Measurements from ENCODE around the gene BLID.

The BLID gene

DNA sequence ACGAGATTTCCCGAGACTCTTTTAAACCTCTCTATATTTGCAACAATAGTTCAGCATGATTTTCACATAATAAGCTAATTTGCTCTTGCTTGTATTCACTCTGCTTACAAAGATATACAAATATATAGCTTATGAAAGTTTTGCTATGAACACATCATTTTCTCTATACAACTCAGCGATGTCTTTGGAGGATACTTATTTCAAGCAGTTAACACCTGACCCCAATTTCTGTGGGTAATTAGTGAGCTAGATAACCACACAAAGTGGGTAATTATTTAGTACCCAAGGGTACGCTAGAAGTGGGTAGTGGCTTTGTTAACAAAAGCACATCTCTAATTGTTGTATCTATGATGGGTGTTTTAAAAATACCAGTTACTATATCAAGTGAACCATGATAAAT is 12.3 kb downstream of the BLID start:
- no peak for DNase-seq

DNA sequence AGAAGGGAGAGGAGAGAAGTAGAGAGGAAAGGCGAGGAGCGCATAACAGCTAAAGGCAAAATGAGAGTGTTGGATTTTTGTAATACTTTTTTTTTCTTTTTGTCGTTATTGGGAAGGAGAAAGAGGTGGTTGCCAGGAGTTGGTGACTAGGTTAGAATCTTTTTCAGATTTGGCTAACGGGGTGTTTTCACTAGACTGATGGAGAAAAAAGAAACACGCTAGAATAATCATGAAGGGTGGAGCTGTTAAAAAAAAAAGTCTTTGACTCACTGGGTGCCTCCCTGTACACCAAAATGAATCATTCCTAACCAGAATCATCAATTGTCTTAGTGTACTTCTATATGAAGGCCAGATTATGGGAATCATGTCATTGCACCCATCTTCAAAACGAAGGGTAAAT is 12.7 kb downstream of the BLID start:
- no peak for DNase-seq

DNA sequence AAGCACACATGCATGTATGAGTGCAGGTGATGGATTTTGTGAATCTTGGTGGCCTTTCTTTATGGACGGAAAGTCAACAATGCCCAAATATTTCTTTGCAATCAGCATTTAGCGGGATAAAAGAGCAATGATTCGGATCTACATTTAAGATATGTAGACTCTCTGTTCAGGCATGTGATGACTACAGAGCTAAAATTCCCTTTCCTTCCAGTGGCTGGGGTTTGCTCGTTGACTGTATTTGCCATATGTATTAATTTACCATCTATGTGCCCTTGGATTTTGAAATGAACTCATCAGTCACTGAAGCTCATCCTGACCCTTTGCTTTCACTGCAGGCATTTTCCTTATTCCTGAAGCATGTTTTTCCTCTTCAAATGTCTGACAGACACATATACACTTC is 13.6 kb downstream of the BLID start:
- DNase-seq = no peak

DNA sequence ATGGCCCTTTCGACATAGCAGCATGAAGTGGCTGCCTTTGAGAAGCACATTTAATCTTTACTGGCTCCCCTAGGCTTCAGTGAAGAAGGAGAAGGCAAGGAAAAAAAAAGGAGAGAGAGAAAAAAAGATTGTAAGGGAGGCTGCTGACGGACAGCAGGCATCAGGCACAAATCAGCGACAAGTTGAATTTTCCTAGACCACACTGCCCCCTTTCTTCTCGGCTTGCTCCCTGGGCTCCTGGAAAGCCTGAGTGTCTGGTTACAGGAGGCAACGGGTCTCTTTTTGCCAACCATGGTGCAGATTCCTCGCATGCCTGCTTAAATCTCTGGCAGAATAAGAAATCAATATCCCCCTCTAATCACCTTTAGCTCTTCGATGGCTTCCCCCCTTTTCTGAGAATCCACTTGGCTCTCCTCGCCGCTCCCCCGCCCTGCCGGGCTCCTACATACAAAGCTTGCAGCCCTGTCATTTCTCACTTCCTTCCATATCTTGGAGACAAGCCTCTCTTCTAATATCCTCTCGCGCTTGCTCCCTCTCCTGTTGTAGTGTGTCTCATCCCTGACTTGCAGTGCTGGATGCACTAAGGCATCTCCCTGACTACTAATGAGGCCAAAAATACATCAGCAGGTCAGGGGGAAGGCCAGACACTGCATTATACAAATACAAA is 14.3 kb downstream of the BLID start:
- no peak for DNase-seq

DNA sequence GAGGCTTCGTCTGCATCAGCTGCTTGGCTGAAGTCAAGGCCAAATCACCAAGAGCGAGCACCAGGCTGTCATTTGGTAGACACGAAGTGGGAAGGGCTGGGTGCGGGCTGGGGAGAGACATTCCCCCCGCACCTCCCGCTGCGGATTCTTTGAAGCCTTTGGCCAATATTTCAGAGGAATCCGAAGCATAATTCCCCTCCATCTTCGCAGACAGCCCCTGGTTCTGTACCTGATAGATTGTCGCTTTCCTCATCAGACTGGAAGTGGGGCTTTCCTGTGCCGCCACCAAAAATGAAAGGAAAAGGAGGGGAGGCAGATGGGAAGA is 15.3 kb downstream of the BLID start:
- DNase-seq = no peak

DNA sequence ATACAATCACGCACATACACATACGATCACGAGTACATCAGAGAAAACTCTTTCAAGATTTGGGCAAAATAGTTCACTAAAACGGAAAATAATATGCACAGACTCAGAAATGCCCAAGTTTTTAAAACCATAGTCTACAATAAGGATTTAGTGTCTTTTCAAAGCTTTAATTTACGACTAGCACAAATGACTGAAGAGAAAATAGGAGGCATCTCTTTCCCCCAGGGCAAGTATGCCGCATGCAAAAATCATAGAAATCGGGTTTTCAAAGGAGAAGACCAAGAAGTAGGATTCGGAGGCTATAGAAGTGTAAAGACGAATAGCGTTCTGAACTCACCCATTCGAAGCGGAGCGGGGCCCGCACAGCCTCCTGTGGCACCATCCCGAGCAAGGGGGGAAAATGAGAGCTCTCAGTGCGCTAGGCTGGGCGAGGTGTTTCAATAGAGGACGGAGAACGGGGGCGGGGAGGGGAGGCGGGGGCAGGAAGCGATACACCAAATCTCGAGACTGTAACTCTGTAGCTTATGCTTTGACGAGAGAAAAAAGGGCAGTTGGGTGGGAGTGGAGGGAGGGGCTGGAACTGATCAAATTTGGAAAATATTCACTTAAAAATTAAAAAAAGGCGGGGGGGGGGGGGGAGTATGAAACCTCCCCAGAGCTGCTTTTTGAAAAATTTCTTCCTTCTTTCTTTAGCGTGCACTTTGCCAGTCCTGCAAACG is 15.8 kb downstream of the BLID start:
- DNase-seq = no peak

DNA sequence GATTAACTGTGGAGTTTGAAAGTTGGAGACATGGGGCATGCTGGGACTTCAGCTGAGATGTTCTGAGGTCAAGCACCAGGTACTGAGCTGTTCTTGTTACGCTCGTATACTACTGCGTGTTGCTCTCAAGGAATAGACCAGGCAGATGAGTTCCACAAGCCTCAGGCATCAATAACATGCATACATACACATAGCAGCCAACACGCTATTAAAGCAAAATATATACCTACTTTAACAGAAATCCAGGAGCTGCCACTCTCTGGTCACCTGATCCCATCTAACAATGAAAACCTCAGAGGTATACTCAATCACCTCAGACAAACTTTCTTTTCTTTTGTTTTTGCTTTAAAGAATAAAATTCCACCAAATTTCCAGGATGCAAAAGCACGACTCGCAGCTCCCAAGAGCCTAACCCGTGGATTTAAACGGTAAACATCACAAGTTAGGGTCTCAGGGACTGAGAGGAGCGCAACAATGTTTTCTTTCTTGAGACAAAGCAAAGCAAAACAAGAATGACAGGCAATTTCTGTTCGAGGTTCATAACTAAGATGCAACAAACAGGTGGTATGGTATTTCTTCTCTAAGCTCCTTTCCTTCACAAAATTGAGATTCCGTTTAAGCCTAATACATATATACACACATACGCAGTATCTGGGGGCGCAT is 16.5 kb downstream of the BLID start:
- no peak for DNase-seq

DNA sequence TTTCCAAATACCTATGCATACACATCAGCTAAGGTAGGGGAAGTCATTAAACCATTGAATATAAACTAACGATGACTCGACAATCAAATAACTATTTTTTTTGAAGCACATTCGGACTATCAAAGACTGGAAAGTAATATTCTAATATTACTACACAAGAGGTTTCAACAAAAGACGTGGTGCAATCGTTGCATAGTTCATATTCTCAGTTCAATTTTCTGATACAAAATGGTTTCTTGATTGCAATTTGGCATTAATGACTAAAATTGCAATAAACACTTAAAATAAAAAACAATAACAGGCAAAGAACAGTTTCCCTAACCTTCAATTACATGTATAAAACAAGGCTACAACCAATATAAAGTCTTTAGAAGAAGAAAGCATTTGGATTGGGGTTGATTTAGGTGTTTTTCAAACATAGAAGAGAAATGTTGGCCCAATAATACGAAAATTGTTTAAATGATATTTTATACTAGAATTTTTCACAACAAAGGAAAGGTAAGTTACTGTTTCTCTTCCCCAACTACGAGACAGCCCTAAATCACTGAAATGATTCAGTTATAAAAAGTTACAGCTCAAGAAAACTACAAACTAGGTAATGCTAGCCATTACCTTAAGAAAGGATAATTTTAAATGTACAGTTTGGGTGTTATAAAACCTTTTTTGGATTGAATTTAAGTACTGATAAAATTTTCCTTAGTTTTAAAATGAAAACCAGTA is 17.6 kb downstream of the BLID start:
- DNase-seq = no peak

DNA sequence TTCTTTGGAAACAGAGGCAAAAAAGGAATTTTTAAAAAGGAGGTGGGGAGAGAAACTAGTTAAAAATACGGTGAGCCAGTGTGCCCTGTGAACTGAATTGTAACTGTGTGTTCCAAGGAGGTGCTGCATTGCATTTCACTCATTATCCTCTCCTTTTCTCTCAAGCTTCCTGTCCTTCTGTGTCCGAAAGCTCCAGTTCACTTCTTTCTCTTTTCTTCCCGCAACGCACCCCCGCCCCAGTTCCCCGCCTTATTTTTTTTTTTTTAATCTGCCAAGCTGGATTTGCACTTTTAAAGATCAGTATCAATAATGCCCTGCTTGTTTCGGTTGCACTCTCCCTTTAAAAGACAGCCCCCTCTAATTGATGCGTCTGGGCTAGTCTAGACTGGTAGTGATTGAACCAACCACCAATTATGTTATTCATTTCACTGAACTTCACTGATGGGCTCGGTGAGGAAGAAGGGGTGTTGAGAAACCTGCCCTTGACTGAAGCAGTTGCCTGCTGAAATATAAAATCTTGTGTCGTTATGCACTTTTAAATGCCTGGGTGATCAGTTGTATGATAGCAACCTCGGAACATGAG is 18.5 kb downstream of the BLID start:
- DNase-seq = no peak

DNA sequence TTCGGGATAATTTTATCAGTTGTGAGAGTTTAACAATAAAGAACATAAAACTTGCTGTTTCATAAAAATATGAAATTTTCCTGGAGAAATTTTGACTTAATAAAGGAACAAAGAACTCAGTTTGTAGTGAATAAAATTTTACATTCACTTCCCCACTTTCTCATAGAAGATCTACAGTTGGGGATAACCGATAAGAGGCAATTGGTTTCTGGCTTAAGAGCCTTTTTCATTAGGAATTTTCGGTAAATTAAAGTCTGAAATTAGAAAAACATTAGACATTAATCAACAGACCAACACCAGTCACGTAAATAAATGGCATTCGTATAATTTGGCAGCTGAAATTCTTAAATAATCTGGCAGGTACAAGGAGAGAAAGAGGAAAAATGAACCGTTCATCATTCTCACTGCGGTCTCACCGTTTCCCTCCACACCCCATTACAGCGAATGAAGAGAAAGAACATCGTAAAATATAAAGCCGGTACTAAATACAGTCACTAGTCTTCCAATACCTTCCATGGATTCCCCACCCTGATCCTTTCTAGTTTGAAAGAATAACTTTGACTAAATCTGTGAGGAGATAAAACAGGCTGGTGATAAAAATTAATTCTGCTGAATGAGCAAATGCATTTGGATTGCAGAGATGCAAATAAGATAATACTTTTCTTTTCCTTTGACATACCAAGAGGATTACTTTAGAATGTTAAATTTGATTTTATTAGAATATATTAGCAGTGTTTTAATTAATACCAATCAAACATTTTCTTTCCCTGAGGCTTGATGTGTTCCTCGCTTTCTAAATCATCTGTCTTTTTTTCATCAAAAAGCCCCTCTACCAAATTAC is 19.5 kb downstream of the BLID start:
- DNase-seq = no peak

DNA sequence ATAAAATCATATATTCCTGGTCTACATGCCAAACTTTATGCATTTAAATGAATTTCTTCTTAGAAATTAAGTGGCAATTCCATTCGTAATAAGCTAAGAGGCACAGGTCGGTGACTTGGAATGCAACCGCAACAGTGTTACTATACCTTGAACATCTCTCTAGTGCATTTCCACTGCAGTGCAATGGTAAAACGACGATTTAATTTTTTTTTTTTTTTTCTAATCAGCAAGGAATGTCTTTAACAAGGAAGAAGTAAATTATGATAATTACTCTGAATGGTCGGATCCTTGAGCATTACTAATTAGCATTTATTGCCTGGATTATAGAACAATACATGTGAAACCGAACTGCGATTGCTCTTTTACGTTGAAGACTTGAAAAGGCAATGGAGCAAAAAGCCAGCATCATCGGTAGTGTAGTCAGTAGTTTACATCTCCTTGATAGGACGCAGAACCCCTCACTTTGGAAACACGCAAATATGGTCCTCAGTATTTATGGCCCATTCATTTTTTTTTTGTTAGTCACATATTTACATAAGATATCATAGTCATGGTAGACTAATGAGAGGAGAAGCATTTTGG is 20.2 kb downstream of the BLID start:
- DNase-seq = no peak

DNA sequence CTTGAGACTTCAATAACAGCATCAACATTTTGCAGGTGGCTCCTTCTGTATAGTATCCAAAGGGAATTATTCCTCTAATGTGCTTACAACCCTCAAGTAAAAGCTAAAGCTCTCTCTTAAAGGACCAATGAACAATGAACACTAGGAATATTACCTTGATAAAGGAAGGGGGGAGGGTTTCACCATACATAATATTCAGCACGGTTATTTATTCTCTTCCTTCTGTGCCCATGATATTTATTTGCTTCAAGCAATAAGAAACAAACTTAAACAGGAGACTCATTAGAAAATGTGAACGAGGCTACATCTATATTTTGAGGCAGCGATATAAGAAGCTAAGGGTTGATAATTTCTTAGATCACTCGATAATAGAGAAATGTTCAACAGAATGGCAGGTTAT is 21.2 kb downstream of the BLID start:
- DNase-seq = no peak

DNA sequence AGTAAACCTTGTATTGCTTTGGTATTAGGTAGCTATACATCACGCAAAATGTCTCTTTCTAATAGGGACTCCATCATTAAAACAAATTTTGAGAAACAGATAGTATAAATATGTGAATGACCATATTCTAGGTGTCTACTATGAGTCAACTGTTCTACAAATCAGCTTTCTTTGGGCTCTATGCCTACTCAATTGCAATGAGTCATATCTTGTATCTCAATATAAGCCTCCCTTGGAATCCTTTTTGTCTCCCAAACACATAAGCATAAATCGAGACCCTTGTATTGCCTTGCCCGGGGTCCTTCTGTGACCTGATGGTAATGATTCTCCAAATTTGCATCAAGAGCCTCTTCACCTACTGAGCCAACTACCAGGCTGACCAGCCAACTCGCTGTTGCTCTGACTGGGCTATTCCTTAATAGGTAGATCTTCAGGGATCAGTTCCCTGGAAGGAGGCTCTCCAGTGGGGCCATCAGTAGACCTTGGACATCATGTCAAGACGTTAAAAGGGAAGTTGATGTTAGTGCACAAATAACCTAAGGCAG is 22.2 kb downstream of the BLID start:
- no peak for DNase-seq

DNA sequence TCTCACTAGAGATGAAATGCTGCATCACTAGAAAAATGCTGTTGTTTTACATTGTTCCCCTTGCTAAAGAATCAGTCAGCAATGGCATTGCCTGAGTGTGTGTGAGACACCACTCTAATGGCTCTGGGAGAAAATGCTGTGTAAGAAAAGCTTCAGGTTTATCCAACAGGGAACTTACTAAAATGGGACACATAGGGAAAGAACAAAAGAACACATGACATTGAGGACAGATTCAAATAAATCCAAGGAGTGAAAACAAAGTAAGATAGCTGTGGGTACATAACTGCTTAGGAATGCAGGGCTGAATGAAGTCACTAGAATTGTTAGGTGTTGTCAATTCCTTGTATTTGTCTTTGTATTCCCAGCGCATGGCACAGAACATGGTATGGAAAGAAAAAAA is 24.2 kb downstream of the BLID start:
- DNase-seq = no peak

DNA sequence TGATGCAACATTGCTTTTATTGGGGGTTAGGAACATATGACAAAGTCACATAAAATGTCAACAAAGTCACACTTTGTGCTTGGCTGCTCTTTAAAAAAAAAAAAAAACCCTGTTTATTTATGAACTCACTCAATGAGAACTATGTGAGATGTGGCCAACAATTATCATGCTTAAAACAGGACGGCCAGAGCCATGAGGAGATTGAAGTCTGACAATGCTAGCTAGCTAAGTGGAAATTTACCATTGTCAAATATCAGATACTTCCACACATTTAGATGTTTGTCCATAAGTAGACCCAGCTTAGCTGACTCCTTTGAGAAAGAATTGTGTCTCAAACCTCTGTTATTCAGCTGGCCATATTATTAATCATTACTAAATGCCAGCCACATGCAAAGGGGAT is 26.9 kb downstream of the BLID start:
- no peak for DNase-seq

DNA sequence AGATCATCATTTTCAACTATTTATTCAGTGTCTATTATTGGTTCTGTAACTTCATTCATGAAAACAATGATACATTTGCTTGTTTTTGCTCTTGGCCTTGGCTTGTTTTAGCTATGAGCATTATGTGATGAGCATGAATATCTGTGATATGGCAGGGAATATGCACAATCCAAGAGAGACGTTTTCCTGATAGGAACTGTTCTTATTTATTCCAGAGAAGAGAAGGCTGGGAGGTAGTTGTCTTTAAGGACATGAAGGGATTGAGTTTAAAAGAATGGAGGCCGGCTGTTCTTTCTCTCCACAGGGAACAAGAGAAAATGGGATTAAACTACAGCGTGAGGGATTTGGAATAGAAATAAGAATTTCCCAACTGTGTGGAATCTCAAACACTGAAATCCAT is 30.3 kb downstream of the BLID start:
- no peak for DNase-seq

DNA sequence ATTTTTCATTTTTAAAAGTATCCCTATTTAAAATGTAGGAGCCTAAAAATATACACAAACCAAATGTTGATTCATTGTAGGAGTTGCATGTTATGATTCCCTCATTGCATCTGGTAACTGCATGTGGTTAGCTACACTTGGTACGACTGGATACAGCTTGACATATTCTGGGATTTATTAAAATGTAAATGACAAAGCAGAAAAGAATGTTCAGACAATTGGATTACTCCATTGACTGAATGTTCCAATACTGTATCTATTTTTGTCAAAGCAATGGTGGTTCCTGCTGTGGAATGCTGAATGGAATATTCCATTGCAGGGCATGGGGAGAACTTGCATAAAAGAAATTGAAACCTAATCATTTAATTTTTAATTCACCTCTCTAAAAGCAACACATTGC is 30.8 kb downstream of the BLID start:
- DNase-seq = no peak

DNA sequence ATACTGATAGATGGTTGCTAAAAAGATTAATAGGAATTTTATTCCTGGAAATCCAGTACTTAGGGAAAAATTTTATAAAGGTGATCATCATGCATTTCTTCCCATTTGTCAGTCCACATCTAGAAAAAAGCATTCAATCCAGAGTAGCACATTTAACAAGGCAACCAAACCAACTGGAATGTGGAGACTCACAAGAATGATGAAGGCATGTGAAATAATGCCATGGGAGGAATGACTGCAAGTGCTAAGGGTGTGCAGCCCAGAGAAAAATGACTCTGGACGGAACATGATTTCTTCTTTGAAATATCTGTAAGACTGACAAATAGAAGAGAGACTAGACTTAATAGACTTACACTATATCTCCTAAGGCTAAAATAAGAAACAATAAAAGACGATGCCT is 33.8 kb downstream of the BLID start:
- DNase-seq = no peak

DNA sequence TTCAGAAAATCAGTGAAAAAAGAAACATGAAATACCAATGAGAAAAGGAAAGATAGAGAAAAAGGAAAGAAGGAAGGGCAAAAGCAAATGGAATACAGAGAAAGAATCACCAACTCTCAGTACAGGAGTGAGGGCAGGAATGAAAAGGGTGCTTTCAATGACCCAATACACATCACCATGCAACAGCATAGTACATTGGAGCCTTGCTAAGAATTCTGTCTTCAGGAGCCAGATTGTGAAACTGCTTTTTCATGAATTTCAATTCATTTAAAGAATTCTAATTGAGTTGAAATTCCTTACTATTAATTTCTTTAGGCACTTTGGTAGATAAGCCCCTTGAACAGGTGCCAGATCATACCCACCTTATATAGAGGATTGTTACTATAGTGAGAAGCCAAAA is 34.9 kb downstream of the BLID start:
- no peak for DNase-seq

DNA sequence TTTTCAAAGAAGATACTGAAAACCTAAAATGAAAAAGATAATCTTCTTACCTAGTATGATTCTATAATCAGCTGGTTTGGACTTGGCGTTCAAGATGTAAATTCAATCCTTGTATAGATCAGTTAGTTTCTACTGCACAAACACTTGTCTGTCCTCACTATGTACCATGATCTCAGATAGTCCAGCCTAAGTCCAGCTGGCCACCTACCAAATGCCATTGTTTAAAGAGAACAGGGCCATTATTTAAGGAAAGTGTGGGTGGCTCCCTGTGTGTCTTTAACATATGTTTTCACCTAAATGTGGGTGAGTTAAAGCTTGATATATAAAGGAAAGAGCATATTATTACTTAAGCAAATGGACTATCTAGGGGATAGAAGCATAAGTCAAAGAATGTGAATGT is 38.6 kb downstream of the BLID start:
- no peak for DNase-seq

DNA sequence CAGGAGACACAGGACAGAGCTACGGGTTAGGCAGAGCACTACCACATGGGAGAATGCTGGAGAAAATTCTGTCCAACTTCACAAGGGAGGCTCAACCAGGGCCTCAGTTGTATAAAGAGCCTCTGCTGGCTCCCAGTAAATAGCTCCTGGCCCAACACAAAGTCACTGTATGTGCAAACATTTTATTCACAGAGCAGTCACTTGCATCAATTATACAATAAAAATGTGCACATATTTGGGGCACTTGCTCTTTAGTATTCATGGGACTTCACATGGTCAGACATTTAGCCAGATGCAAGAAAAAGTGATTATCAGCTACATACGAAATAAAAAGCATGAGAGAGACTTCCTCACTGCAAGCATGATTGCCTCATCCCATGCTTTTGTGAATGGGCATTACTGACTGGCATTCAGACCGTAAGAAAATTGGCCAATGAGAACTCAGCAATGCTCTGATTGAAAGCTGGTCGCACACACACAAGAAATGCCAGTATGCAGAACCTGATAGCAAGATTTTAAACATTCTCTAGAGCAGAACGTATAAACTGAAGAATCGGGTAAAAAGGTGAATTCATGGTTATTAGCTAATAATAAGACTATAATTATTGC is 39.4 kb downstream of the BLID start:
- DNase-seq = no peak

DNA sequence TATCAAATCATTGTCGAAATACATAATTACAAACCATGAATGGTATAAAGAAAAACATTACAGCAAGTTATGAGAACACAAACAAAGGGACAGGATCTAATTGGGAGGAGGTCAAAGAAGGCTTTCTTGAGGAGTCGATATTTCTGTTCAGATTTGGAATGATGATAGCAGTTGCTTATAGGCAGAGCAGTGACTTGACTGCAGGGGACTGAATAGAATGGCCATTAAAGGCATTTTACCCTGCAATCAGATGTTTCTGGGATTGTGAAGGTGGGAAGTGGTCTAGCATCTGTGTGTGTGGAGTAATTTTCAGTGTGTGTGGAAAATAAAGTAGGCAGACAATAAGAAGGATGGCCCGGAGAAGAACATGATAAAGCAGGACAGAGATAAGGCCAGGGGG is 41.0 kb downstream of the BLID start:
- DNase-seq = no peak
